IMR-90 (cell line): ENCODE measurements around the gene CYS1. TPM values are rescaled to one million over a fixed set of nuclear protein-coding genes. Genes with fewer than 3 reads are reported as not detected.

Experiments
- ATAC-seq: fragments of 200-7000 bp; cut with Tn5 transposase; 2 replicates; pipeline ENCODE4 v1.9.1; 2020; ENCODE audit warnings: low read depth, mild to moderate bottlenecking, moderate library complexity
- BruUV-seq: library from RNA; stranded (reverse); fragments of 400-500 nt; replicated peaks from 2 replicates; lab custom pipeline; 2021; lab: Mats Ljungman, UMichigan
- CTCF ChIA-PET: fragments of 300-600 bp; formaldehyde crosslinking; extraction: SDS; loops from one replicate; lab custom pipeline; 2021; ENCODE audit warnings: antibody characterized with exemption; lab: Yijun Ruan, JAX
- POLR2A ChIA-PET: fragments of 300-600 bp; sonication (Branson Sonifier 250); formaldehyde crosslinking; loops from one replicate; lab custom pipeline; 2022; ENCODE audit warnings: antibody characterized with exemption; ENCODE audit not compliant: unreplicated experiment; lab: Charles Lee
- DNase-seq: peaks from one replicate; pipeline ENCODE4 v3.0.0; 2013
- H2AFZ ChIP-seq: replicated peaks from 2 replicates; pipeline ENCODE3; 2013; ENCODE audit warnings: low read length, mild to moderate bottlenecking; ENCODE audit not compliant: poor library complexity
- H2AK5ac ChIP-seq: 2 replicates; pipeline ENCODE4 v1.6.1; 2013; ENCODE audit warnings: low read depth, low read length, inconsistent platforms
- H2AK9ac ChIP-seq: replicated peaks from 2 replicates; pipeline ENCODE3; 2013; ENCODE audit warnings: mild to moderate bottlenecking, low read depth, low read length, moderate library complexity; ENCODE audit not compliant: poor library complexity
- H2BK120ac ChIP-seq: 2 replicates; pipeline ENCODE4 v1.6.1; 2013; ENCODE audit warnings: low read depth, low read length, inconsistent platforms
- H2BK15ac ChIP-seq: 3 replicates; pipeline ENCODE4 v1.6.1; 2013; ENCODE audit warnings: low read depth, low read length, inconsistent platforms
- H2BK20ac ChIP-seq: 2 replicates; pipeline ENCODE4 v1.6.1; 2013; ENCODE audit warnings: low read depth, mild to moderate bottlenecking, inconsistent platforms, low read length, moderate library complexity
- H2BK5ac ChIP-seq: 2 replicates; pipeline ENCODE4 v1.6.1; 2013; ENCODE audit warnings: mild to moderate bottlenecking, low read depth, low read length, inconsistent platforms; ENCODE audit not compliant: poor library complexity, severe bottlenecking
- H3K14ac ChIP-seq: replicated peaks from 2 replicates; pipeline ENCODE4 v1.6.1; 2013; ENCODE audit warnings: low read depth, low read length, inconsistent platforms
- H3K18ac ChIP-seq: 2 replicates; pipeline ENCODE4 v1.6.1; 2013; ENCODE audit warnings: low read depth, low read length, control low read depth
- H3K23ac ChIP-seq: 2 replicates; pipeline ENCODE4 v1.6.1; 2013; ENCODE audit warnings: low read depth, low read length, inconsistent platforms
- H3K27ac ChIP-seq: 2 replicates; pipeline ENCODE4 v1.5.1; 2013; ENCODE audit warnings: mild to moderate bottlenecking, control low read depth, low read length; ENCODE audit not compliant: insufficient read depth
- H3K27me3 ChIP-seq: 2 replicates; pipeline ENCODE4 v1.6.1; 2013; ENCODE audit warnings: low read length; ENCODE audit not compliant: control insufficient read depth, insufficient read depth
- H3K36me3 ChIP-seq: 2 replicates; pipeline ENCODE4 v1.6.1; 2013; ENCODE audit warnings: low read length, mixed read lengths; ENCODE audit not compliant: control insufficient read depth, insufficient read depth
- H3K4ac ChIP-seq: 2 replicates; pipeline ENCODE4 v1.6.1; 2013; ENCODE audit warnings: low read depth, low read length, inconsistent platforms
- H3K4me1 ChIP-seq: 2 replicates; pipeline ENCODE4 v1.6.1; 2013; ENCODE audit warnings: low read length, mixed read lengths; ENCODE audit not compliant: control insufficient read depth, insufficient read depth
- H3K4me2 ChIP-seq: 2 replicates; pipeline ENCODE4 v1.6.1; 2013; ENCODE audit warnings: low read depth, mild to moderate bottlenecking, control low read depth, low read length, moderate library complexity
- H3K4me3 ChIP-seq: 2 replicates; pipeline ENCODE4 v1.5.1; 2013; ENCODE audit warnings: low read depth, mild to moderate bottlenecking, control low read depth, low read length, moderate library complexity; ENCODE audit not compliant: insufficient read depth
- H3K56ac ChIP-seq: 2 replicates; pipeline ENCODE4 v1.6.1; 2013; ENCODE audit warnings: low read length, inconsistent platforms; ENCODE audit not compliant: insufficient read depth; ENCODE audit errors: extremely low read depth
- H3K79me1 ChIP-seq, 2 experiments: 2 replicates each; pipeline ENCODE4 v1.6.1; 2013; ENCODE audit warnings: low read length in 2 of 2, inconsistent platforms in 1 of 2, low read depth in 1 of 2
- H3K9ac ChIP-seq: 2 replicates; pipeline ENCODE4 v1.6.1; 2013; ENCODE audit warnings: low read depth, low read length, control low read depth
- H3K9me1 ChIP-seq: 2 replicates; pipeline ENCODE4 v1.6.1; 2013; ENCODE audit warnings: low read length, inconsistent platforms; ENCODE audit not compliant: insufficient read depth
- H3K9me3 ChIP-seq: 2 replicates; pipeline ENCODE4 v1.6.1; 2013; ENCODE audit warnings: low read length; ENCODE audit not compliant: control insufficient read depth, insufficient read depth
- H4K20me1 ChIP-seq: 2 replicates; pipeline ENCODE4 v1.6.1; 2013; ENCODE audit warnings: low read length, inconsistent platforms; ENCODE audit not compliant: insufficient read depth
- H4K5ac ChIP-seq: 2 replicates; pipeline ENCODE4 v1.6.1; 2013; ENCODE audit warnings: mild to moderate bottlenecking, low read depth, low read length, control low read depth
- H4K8ac ChIP-seq, 2 experiments: 2 replicates each; pipeline ENCODE4 v1.6.1; 2013; ENCODE audit warnings: low read depth in 2 of 2, low read length in 2 of 2, control low read depth in 1 of 2, inconsistent platforms in 1 of 2
- H4K91ac ChIP-seq: 2 replicates; pipeline ENCODE4 v1.6.1; 2013; ENCODE audit warnings: low read depth, low read length, inconsistent platforms; ENCODE audit not compliant: insufficient read depth
- CHD1 ChIP-seq: IDR thresholded peaks from 2 replicates; pipeline ENCODE4 v1.6.1; 2012; ENCODE audit warnings: low read depth, low read length, improper control_type of control experiment
- FOS ChIP-seq: fragments of 150-350 bp; IDR thresholded peaks from 2 replicates; pipeline ENCODE4 v1.6.1; 2016; ENCODE audit warnings: low read depth, low read length
- MAZ ChIP-seq: IDR thresholded peaks from 2 replicates; pipeline ENCODE4 v1.6.1; 2012; ENCODE audit warnings: low read depth, mild to moderate bottlenecking, low read length, improper control_type of control experiment, moderate library complexity, borderline replicate concordance
- MXI1 ChIP-seq: IDR thresholded peaks from 2 replicates; pipeline ENCODE4 v1.6.1; 2012; ENCODE audit warnings: low read depth, mild to moderate bottlenecking, low read length, moderate library complexity, borderline replicate concordance
- NFE2L2 ChIP-seq: fragments of 150-350 bp; IDR thresholded peaks from 2 replicates; pipeline ENCODE4 v1.6.1; 2016; ENCODE audit warnings: low read depth, mild to moderate bottlenecking, low read length
- POLR2A ChIP-seq: IDR thresholded peaks from 2 replicates; pipeline ENCODE4 v1.6.1; 2012; ENCODE audit warnings: mild to moderate bottlenecking, low read depth, low read length
- RCOR1 ChIP-seq: IDR thresholded peaks from 2 replicates; pipeline ENCODE4 v1.6.1; 2012; ENCODE audit warnings: mild to moderate bottlenecking, low read length, improper control_type of control experiment; ENCODE audit not compliant: insufficient replicate concordance
- SMC3 ChIP-seq: fragments of 150-350 bp; IDR thresholded peaks from 2 replicates; pipeline ENCODE4 v1.6.1; 2016; ENCODE audit warnings: low read depth, mild to moderate bottlenecking, antibody characterized with exemption, low read length, moderate library complexity
- USF2 ChIP-seq: fragments of 150-350 bp; IDR thresholded peaks from 2 replicates; pipeline ENCODE4 v1.6.1; 2017; ENCODE audit warnings: mild to moderate bottlenecking, antibody characterized with exemption, low read length, low read depth
- WGBS, 2 experiments: methylation state at CpG; one replicate each; pipeline versions ENCODE4 v1.1.5 to v1.1.7; 2013; ENCODE audit warnings: missing lambda C conversion rate in 2 of 2; ENCODE audit not compliant: insufficient read length in 1 of 2; ENCODE audit errors: extremely low coverage in 2 of 2; 5-methylcytosine and 5-hydroxymethylcytosine counted together
- dilution Hi-C: fragments of 300-500 bp; cut with HindIII; formaldehyde crosslinking; loops from one replicate; pipeline ENCODE4 v1.14.3; 2018; ENCODE audit warnings: low sequenced_read_pairs; ENCODE audit not compliant: unreplicated experiment
- in situ Hi-C: fragments of 300-500 bp; cut with MboI; formaldehyde crosslinking; loops from 3 replicates; pipeline ENCODE4 v1.14.3; 2019; ENCODE audit warnings: low sequenced_read_pairs, inconsistent platforms, mixed read lengths
- intact Hi-C: fragments of 100-400 bp; cut with micrococcal nuclease; formaldehyde crosslinking; loops from 2 replicates; pipeline ENCODE4 v1.10.0; 2022
- polyA plus RNA-seq, 3 experiments: library from polyadenylated mRNA; depleted of rRNA; stranded (reverse); fragments of >200 nt; gene quantifications; 2 replicates each; pipeline ENCODE4 v1.2.3, GENCODE V29; 2012; ENCODE audit warnings: low replicate concordance in 1 of 3
- total RNA-seq: library from RNA; depleted of rRNA; stranded (reverse); fragments of >200 nt; gene quantifications from 2 replicates; pipeline ENCODE4 v1.2.3, GENCODE V29; 2012
- TF ChIP-seq, protein P1 (sequence below): conservative IDR thresholded peaks from 2 replicates; pipeline ENCODE4 v1.5.1; 2012; ENCODE audit warnings: mild to moderate bottlenecking, low read depth, low read length, improper control_type of control experiment

Gene CYS1
- total and polyA plus RNA-seq, 2 of the 4 experiments (the other 2 are of a cell fraction): under 0.01 to 0.12 TPM

DNA sequence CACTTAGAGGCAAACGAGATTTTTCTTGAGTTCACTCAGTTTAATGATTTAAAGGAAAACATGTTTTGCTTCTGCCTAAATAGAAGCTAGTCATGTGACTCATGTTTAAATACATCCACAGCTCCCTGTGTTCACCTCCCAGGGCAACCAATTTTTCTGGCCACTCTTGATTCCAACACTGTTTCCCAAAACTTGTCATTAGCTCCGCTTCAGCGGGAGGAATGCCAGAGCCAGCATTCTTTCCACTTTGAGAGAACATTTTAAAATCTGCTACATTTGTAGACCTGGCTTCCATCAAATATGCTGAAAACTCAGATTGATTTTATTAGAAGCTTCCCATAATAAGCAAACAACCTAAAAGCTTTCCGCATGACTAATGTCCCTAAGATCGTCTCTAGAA, 2.8 kb upstream of the CYS1 start:
- no peak overlapping the region for H2BK20ac ChIP-seq
- H3K9me3 ChIP-seq: no peaks in the 10 kb centered on the region
- H3K9ac ChIP-seq: no peak overlapping the region
- no peak overlapping the region for H2BK5ac ChIP-seq
- peaks cover 64% of the 10 kb centered on the region for H3K27me3 ChIP-seq
- H3K9me1 ChIP-seq: no peaks in the 10 kb centered on the region; the same call in 1 of the 2 replicates
- no peaks in the 10 kb centered on the region for H3K36me3 ChIP-seq
- H3K79me1 ChIP-seq: no peaks in the 10 kb centered on the region
- intact Hi-C loops (no loop called here), in situ Hi-C loops (no loop called here), dilution Hi-C loops (no loop called here)
- DNase-seq (no peak), ATAC-seq (no peak)
- no peak overlapping the region for H3K4me2 ChIP-seq
- H4K20me1 ChIP-seq: 0 out of 2 replicates have a peak, but pooled peaks cover 3% of the 10 kb centered on the region
- H2AK9ac ChIP-seq: no peak overlapping the region
- H2AK5ac ChIP-seq: no peak overlapping the region
- 48% methylated on average over 2 of the region's 5 CpGs; no CpG with 5 or more reads in 1 of the 2 experiments for WGBS, 2 experiments
- TF ChIP-seq POLR2A (no peak), MXI1 (no peak), CHD1 (no peak), RCOR1 (no peak), NFE2L2 (no peak), FOS (no peak), MAZ (no peak), USF2 (no peak), SMC3 (no peak)
- TF ChIP-seq, protein P1, sequence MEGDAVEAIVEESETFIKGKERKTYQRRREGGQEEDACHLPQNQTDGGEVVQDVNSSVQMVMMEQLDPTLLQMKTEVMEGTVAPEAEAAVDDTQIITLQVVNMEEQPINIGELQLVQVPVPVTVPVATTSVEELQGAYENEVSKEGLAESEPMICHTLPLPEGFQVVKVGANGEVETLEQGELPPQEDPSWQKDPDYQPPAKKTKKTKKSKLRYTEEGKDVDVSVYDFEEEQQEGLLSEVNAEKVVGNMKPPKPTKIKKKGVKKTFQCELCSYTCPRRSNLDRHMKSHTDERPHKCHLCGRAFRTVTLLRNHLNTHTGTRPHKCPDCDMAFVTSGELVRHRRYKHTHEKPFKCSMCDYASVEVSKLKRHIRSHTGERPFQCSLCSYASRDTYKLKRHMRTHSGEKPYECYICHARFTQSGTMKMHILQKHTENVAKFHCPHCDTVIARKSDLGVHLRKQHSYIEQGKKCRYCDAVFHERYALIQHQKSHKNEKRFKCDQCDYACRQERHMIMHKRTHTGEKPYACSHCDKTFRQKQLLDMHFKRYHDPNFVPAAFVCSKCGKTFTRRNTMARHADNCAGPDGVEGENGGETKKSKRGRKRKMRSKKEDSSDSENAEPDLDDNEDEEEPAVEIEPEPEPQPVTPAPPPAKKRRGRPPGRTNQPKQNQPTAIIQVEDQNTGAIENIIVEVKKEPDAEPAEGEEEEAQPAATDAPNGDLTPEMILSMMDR: no peak
- H4K8ac ChIP-seq: no peak overlapping the region
- H3K4me1 ChIP-seq: 0 out of 2 replicates have a peak, but pooled peaks cover 2% of the 10 kb centered on the region
- H3K4ac ChIP-seq: no peak overlapping the region
- H4K5ac ChIP-seq: no peak overlapping the region
- no peak overlapping the region for H3K23ac ChIP-seq
- ChIA-PET CTCF (interaction anchor here (0.6 to 1.3 kb wide), 4 partner anchors 10 to 352 kb away, joined by 3 to 9 read pairs (median 6); no protein-coding TSS in a partner anchor), POLR2A (no interaction called here)
- H2AFZ ChIP-seq: no peak overlapping the region
- H3K56ac ChIP-seq: no peak overlapping the region
- BruUV-seq: no TSS peak
- H3K4me3 ChIP-seq: no peak overlapping the region
- no peak overlapping the region for H3K18ac ChIP-seq
- no peak overlapping the region for H4K91ac ChIP-seq
- no peak overlapping the region for H2BK15ac ChIP-seq
- H3K27ac ChIP-seq: no peak overlapping the region
- H3K14ac ChIP-seq: no peak overlapping the region
- H2BK120ac ChIP-seq: no peak overlapping the region
